Uterus (tissue), 2 donors: ENCODE data around the gene HMGXB4.

Experiments used
- POLR2A ChIP-seq, 2 donors: fragments of 450-650 bp; IDR thresholded peaks; one replicate each; pipeline ENCODE4 v1.6.1; 2016; ENCODE audit warnings: antibody characterized with exemption in 2 of 2, mild to moderate bottlenecking in 1 of 2, moderate library complexity in 1 of 2
- TF ChIP-seq, protein P1 (sequence below), 4 experiments: fragments of 200-600 bp in 2 of 4; fragments of 450-650 bp in 2 of 4; sonication (generic) in 2 of 4; IDR thresholded peaks; one replicate each; pipeline ENCODE4 v1.5.1; 2016 to 2019; ENCODE audit warnings: antibody characterized with exemption in 4 of 4, mild to moderate bottlenecking in 2 of 4, moderate library complexity in 1 of 4

DNA sequence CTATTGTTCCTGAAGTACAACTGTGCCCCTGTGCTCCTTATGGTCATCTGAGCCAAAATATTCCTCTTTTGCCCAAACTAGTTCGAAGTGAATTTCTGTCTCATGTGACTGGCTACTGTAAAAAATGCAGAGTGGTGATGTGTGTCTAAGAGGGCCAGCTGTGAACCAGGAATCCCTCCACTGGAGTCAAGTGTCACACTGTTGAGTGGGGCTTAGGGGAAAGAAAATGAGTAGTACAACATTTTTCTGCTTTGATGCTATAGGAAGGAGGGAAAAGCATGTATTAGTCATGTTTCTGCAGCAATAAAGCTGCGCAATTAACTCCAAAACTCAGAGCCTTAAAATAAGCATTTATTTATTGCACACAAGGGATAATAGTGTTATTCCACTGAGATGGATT is 39.8 kb upstream of the HMGXB4 start:
- TF ChIP-seq, protein P1, sequence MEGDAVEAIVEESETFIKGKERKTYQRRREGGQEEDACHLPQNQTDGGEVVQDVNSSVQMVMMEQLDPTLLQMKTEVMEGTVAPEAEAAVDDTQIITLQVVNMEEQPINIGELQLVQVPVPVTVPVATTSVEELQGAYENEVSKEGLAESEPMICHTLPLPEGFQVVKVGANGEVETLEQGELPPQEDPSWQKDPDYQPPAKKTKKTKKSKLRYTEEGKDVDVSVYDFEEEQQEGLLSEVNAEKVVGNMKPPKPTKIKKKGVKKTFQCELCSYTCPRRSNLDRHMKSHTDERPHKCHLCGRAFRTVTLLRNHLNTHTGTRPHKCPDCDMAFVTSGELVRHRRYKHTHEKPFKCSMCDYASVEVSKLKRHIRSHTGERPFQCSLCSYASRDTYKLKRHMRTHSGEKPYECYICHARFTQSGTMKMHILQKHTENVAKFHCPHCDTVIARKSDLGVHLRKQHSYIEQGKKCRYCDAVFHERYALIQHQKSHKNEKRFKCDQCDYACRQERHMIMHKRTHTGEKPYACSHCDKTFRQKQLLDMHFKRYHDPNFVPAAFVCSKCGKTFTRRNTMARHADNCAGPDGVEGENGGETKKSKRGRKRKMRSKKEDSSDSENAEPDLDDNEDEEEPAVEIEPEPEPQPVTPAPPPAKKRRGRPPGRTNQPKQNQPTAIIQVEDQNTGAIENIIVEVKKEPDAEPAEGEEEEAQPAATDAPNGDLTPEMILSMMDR (IDR thresholded peaks at IDR 0.05) = no peak
- TF ChIP-seq POLR2A (IDR thresholded peaks at IDR 0.05) = no peak
